ENCODE results near the gene KLHL8. TPM values are rescaled to one million over a fixed set of nuclear protein-coding genes. Genes with fewer than 3 reads are reported as not detected.

KLHL8 gene
- total RNA-seq, 1 donor from 2014 or later: 11.7 TPM

- H3K27ac ChIP-seq (replicated peaks): no peak overlapping the region
- H3K4me1 ChIP-seq: no peaks in the 10 kb centered on the region
- TF ChIP-seq CTCF (IDR thresholded peaks at IDR 0.05; ENCODE audit: borderline replicate concordance): no peak
- H3K4me3 ChIP-seq: no peak overlapping the region
- peaks cover 8% of the 10 kb centered on the region for H3K36me3 ChIP-seq
- H3K9me3 ChIP-seq (replicated peaks): no peaks in the 10 kb centered on the region
- no peaks in the 10 kb centered on the region for H3K27me3 ChIP-seq (ENCODE audit: low read depth)
- intact Hi-C loops (cut with micrococcal nuclease): no loop called here
- DNase-seq: no peak
Measured at GRCh38 chr4:87179751-87180150, 40.7 kb downstream of the KLHL8 start.

GRCh38 chr4:87174672-87175071 lies 45.7 kb downstream of the KLHL8 start:
- no peaks in the 10 kb centered on the region for H3K4me1 ChIP-seq
- H3K4me3 ChIP-seq: no peak overlapping the region
- intact Hi-C loops (cut with micrococcal nuclease): no loop called here
- TF ChIP-seq CTCF (IDR thresholded peaks at IDR 0.05; ENCODE audit: borderline replicate concordance): no peak
- DNase-seq: no peak
- no peaks in the 10 kb centered on the region for H3K9me3 ChIP-seq (replicated peaks)
- peaks cover 11% of the 10 kb centered on the region for H3K36me3 ChIP-seq
- H3K27me3 ChIP-seq (ENCODE audit: low read depth): no peaks in the 10 kb centered on the region
- H3K27ac ChIP-seq (replicated peaks): no peak overlapping the region

GRCh38 chr4:87171944-87172343 lies 48.5 kb downstream of the KLHL8 start:
- intact Hi-C loops (cut with micrococcal nuclease): no loop called here
- Histone ChIP-seq H3K4me3 (no peak overlapping the region), H3K4me1 (no peaks in the 10 kb centered on the region), H3K27ac (replicated peaks) (no peak overlapping the region), H3K9me3 (replicated peaks) (no peaks in the 10 kb centered on the region), H3K36me3 (peaks cover 23% of the 10 kb centered on the region), H3K27me3 (ENCODE audit: low read depth) (no peaks in the 10 kb centered on the region)
- TF ChIP-seq CTCF (IDR thresholded peaks at IDR 0.05; ENCODE audit: borderline replicate concordance): no peak
- DNase-seq: no peak

GRCh38 chr4:87166296-87166854 lies 54.0 kb downstream of the KLHL8 start:
- Histone ChIP-seq H3K36me3 (peaks cover 48% of the 10 kb centered on the region), H3K27me3 (ENCODE audit: low read depth) (no peaks in the 10 kb centered on the region), H3K4me3 (no peak overlapping the region), H3K27ac (replicated peaks) (no peak overlapping the region), H3K4me1 (no peaks in the 10 kb centered on the region), H3K9me3 (replicated peaks) (no peaks in the 10 kb centered on the region)
- no peak for TF ChIP-seq CTCF (IDR thresholded peaks at IDR 0.05; ENCODE audit: borderline replicate concordance)
- intact Hi-C loops (cut with micrococcal nuclease): no loop called here
- no peak for DNase-seq

- DNase-seq: no peak
- intact Hi-C loops (cut with micrococcal nuclease): no loop called here
- H3K4me1 ChIP-seq: no peaks in the 10 kb centered on the region
- TF ChIP-seq CTCF (IDR thresholded peaks at IDR 0.05; ENCODE audit: borderline replicate concordance): no peak
- peaks cover 50% of the 10 kb centered on the region for H3K36me3 ChIP-seq
- H3K9me3 ChIP-seq (replicated peaks): no peaks in the 10 kb centered on the region
- H3K27me3 ChIP-seq (ENCODE audit: low read depth): no peaks in the 10 kb centered on the region
- no peak overlapping the region for H3K4me3 ChIP-seq
- no peak overlapping the region for H3K27ac ChIP-seq (replicated peaks)
Measured at GRCh38 chr4:87165892-87166291, 54.5 kb downstream of the KLHL8 start.

Data from left ventricle myocardium inferior (tissue), 1 donor.